NCI-H2081 (cell line): Measurements from ENCODE around the gene ST3GAL4.

Experiments
- DNase-seq, 2 experiments: peaks; one replicate each; lab custom pipeline; 2025; lab: John Stamatoyannopoulos, UW

The ST3GAL4 gene

DNA sequence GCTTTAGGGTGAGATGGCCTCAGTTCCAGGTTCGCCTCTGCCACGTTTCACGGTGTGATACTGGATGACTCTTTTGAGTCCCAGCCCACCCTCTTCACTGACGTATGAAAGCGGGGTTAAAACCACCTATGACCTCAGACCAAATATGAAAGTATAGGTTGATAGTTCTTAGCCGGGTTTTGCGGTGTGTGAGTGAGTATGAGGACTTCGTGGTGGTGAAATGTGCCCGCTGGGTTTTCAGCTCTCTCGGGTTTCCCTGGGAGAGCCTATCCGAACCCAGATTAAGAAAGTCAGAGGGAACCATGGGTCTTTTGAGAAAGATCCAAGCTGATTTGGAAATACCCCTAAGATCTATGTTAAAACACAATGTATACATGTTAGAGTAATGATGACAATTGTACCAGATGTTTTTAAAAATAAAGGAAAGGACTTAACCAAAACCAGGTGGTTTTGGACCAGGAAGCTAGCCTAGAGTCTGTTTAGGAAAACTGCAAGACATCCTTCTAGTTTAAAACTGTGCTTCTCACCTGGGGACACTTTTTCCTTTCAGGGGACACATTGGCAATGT lies 25.8 kb upstream of the ST3GAL4 start:
- DNase-seq: no peak

DNA sequence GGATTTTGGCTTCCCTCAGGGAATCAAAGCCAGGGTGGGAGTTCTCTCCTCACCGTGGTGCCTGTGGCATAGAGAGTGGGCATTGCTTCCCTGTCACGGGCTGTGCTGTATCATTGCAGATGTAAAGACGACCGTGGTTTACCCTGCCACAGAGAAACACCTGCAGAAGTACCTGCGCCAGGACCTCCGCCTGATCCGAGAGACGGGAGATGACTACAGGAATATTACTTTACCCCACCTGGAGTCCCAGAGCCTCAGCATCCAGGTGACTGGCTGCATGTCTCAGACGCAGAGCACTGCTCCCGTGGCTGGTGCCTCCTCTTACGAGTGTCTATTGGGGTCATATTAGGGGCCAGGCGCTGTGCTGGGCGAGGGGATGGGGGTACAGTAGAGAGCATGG lies 24.2 kb upstream of the ST3GAL4 start:
- no peak for DNase-seq

DNA sequence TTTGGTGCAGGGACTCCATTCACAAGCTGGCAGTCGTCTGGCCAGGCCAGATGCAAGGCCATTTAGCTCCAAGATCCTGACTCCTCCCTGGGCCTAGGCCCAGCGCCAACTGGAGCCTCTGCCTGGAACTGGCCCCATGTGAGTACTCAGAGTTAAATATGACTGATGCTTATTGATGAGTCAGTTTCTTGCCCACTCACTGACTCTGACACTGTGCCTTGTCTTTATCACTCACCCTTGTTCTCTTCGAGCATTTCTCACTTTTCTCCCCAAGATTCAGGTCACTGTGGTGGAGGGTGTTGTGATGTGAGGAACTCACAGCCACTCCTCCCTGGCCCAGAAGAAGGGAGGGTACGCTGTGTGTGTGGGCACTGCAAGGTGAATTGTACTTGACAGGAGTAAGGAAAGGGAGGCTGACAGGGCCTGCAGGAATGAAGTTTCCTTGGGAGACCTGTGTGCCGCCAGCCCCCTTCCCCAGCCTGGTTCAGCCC lies 23.2 kb upstream of the ST3GAL4 start:
- no peak for DNase-seq

DNA sequence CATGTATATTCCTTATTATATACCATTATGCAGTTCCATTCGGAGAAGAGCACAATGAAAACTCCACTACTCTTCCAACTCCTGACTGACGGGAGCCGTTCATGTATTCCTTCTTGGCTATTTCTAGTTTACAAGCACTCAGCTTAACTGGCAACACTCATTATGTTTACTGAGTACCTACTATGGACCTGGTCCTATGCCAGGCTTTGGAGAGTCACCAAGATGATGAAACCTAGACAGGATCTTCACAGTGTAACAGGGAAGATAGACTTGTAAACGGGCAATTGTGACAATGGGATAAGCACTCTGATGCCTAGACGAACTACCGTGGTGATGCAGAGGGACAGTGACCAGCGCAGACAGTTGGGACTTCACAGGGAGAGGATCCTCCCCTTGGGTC lies 22.3 kb upstream of the ST3GAL4 start:
- DNase-seq: no peak

DNA sequence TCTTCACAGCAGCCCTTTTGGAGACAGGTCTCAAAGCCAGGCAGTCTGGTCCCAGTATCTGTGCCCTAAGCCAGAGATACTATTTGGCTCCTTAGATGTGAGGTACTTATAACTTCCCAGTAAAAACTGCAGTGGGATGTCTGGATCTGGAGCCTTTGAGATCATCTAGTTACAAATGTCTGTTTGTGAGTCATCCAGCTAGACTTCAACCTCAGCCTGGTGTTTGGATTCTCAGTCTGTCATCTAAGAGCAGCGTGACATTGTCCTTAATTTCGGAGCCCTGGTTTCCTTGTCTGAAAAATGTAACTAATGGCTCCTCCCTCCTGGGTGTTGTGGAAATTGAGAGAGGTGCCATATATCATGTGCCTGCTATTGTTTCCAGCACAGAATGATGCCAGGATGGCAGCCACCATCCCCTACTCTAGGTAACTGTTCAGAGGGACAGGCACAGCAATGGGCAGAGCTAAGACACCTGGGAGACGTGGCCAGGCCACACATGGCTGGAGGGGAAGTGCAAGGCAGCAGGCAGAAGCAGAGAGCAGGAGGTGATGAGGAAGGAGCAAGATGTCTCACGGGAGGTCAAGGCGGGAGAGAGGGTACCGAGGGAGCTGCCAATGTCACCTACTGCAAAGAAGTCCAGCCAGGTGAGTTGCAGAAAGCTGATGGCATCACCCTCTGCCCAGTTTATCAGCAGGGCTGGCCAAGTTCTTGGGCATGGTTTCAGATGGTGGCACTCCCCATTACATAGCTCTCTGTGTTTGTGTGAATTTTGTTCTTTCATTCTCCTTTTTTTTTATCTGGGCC lies 20.6 kb upstream of the ST3GAL4 start:
- DNase-seq: no peak

DNA sequence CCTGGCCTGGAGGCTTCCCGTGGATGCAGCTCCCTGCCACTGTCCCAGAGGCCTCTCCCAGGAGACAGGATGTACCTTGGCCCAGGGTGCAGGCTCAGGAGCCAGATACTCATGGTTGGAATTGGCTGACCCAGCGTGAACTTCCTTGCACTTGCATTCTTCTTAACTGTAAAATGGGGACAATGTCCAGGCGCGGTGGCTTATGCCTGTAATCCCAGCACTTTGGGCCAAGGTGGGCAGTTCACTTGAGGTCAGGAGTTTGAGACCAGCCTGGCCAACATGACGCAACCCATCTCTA lies 20.1 kb upstream of the ST3GAL4 start:
- no peak for DNase-seq

DNA sequence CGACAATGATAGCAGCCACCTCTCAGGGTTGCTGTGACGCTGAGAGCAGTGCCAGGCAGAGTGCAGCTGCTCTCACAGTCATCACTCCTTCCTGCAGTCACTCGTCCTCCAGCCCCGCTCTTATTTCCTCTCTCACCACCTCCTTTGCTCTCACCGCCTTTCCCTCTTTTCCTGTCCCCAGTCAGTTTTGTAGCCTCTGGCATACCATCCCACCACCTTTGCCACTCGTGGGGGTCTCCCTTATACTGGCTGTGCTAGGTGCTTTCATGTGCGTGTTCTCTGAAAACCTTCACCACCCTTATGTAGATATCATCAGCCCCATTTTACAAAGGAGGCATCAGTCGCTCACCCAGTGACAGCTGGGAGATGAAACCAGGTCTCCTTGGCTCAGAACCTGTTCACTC lies 19.3 kb upstream of the ST3GAL4 start:
- no peak for DNase-seq

DNA sequence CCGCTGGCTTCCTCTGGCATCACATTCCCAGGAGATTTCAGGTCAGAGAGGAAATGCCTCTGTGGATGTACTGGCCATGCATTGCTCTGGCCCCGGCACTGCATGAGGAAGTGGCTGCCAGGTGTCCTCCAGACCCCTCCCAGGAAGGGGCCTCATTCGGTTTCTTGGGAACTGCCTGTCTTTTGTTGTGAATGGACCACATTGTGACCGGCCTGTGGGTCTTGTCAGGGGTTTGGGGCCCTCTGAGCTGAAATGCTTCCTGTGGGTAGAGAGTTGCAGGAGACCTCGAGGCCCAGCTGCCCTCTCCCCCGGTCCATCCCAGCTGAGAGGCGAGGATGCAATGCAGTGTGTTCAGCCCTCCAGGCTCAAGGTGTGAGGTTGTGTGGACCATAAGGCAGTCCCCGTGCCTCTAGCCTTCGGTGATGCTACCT lies 18.8 kb upstream of the ST3GAL4 start:
- no peak for DNase-seq

DNA sequence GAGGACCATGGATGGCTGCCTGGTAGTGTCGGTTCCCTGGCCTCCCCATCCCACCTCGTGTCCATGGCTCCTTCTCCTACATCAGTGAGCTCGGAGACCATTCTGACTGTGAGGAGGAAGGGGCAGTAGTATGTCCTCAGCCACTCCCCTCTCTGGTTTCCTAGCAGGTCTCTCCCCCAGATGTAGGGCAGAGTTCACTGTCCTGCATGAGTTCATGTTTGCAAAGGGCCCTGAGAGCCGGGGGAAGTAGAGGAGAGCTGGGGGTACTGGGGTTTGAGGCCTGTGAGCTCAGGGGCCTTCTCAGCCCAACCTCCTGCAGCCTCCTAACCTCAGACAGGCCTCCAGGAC lies 18.4 kb upstream of the ST3GAL4 start:
- DNase-seq: no peak

DNA sequence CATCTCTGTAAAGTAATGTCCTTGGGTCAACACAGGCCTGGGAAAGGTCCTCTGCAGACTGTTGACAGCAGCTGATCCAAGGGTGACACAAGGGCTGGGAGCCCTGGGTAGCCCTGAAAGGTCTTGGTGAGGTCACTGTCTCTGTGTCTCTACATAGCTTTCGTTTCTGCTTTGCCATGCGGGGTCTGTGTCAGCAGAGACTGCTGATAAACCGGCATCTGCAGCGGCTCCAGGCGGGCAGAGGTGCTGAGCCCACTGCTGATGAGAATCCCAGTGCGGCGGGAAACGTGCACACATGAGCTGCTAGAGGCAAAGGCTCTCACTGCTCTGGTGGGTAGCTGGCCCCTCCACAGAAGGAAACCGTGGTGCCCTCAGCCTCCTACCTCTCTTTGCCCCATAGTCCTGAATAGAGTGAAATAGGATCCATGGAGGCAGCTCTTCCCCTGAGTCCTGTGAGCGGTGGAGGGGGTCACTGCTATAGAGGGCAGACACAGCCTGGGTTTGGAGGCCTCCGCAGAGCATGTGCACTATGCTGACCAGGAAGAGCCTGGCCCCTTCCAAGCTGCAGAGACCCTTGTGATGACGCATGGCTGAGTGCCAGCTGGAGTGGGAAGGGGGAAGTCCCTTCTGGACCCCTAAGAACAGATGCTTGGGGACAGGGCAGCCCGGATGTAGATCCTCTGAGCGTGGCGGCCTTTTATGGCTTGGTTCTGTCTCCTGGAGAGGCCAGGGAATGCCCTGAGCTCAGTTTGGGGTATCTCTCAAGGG lies 17.8 kb upstream of the ST3GAL4 start:
- DNase-seq: no peak

DNA sequence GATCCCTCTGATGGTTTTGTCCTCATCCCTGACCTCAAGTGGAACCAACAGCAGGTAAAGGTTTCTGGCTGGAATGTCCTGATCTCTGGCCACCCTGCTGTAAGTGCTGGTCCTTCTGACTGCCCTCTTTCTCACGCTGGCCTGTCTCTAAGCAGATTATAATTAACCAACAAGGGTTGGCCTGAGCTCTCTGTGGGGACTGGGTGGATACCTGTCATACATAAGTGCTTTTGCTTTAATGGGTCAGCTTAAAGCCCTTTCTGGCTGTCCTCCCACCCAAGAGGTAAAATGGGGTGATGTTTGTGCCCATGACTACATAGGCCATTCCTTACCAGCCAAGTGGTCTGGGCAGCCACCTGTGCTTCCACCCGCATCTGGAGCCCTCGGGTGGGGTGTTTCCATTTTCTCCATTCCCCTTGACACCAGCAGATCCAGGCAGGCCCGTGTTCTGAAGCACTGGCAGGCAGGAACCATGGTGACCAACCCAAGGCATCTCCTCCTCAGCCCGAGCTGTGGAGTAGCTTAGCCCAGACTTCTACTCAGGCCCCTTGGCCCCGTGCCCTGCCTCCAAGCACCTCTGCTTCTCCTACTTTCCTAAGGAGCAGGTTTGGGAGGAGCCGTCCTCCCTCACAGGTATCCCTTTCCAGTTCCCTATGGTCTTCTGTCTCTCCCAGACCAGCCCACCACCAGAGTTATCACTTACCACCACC lies 17.0 kb upstream of the ST3GAL4 start:
- no peak for DNase-seq

DNA sequence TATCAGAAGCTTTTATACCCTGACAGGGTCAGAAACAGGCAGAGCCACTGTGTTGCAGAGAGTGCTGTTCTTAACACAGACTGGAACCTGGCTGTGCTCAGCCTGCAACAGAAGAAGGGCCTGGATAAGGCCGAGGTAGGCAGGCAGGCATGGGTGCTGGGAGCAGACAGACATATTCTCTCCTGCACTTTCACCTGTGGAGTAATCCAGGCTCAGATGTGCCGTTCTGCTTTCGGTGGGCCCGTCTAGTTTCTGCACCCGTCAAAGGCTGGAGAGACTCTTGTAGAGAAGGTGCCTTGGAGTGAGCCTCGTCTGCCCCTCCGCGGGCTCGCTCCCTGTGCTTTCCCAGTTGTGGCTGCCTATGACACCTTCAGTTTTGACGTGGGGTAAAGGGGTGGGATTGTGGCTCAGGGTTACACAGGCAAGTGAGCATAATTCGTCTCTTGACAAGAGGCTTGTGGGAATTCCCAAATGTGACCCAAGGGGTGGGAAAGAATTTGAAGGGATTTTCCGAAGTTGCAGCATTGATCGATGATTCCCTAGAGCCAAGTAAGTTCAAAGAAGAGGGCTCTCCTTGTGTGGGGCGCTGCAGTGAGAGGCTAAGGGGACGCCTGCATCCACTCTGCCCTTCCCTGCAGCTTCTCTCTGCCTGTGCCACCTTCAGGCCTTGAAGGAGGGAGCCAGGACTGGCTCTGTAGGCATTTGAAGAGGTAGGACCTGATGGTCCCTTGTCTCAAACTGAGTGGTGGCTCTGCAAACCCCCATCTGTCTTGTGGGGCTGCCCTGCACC lies 16.2 kb upstream of the ST3GAL4 start:
- DNase-seq: no peak

DNA sequence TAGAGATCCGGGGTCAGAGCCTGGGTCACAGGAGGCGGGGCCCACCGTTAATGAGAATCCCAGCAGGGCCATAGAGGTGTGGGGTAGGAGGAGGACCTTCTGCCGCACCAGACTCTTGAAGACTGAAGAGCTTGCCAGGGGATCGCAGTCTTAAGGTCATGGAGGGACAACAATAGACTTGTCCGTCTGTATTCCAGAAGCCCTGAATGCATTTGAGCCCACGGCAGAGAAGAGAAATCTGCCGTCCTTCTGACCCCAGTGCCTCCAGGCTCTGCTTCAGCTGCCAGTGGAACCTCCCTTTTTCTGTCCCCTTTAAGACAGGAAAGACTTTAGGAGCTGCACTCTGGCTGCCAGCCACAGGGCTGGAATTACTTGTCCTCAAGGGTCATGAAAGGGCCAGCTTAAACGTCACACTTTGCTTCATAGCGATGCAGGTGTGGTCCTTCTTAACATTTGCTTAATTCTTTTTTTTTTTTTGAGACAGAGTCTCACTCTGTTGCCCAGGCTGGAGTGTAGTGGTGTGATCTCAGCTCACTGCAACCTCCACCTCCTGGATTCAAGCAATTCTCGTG lies 15.5 kb upstream of the ST3GAL4 start:
- DNase-seq: no peak

DNA sequence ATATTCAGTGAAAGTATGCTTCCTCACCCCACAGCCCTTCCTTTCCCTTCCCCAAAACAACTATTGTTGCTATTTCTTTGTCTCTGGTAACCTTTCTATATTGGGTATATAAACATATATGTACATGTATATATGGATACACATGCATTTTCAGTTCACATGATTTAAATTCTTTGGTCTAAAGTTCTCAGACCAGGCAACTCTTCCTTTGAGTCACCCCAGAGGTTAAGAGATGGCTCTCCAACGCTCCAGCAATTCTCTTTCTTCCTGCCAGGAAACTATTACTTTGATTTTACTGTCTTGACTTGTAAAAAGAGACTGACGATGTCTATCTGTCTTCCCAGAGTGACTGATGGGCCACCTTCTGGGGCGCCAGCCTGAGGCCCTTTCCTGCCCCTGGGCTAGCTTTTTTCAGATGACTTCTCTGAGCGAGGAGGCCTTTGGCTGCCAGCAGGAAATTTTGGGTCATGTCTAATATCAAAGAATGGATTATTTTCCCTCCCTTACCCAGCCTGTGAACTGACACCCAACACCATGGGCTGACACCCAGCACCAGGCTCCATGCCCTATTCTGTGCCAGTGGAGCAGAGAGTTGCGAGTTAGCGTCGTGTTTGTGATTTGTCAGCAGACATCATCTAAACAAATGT lies 14.4 kb upstream of the ST3GAL4 start:
- DNase-seq: no peak

DNA sequence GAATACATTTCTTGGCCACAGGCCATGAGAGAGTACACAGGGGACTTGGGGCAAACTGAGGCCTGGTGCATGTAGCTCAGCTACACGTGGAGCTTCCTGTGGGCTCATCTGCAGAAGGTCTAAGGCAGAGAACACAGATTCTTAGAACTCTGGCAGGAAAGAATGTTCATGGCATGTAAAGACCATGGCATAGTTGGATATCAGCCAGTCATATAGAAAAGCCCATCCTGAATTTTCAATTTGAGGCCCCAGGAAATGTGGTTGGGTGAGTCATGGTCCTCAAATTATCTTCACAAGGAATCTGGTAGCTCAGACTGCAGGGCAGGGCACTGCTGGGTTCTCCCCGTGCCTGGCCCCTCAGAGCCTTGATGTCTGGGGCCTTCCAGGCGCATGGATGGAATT lies 13.7 kb upstream of the ST3GAL4 start:
- DNase-seq: no peak

DNA sequence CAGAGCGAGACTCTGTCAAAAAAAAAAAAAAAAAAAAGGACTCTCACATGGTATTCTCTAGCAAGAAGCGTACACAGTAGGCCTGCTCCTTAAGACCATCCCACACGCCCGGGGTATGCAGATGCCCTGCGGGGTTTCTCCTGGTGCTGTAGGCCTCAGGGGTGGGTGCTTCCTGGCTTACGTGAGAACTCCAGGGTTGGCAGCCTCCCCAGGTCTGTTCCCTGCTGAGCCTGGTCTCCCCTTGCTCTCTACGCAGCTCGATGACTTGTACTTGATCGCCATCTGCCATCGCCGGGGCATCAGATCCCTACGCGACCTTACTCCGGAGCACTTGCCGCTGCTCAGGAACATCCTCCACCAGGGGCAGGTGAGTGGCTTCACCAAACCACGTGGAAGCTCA lies 12.4 kb upstream of the ST3GAL4 start:
- DNase-seq: no peak

DNA sequence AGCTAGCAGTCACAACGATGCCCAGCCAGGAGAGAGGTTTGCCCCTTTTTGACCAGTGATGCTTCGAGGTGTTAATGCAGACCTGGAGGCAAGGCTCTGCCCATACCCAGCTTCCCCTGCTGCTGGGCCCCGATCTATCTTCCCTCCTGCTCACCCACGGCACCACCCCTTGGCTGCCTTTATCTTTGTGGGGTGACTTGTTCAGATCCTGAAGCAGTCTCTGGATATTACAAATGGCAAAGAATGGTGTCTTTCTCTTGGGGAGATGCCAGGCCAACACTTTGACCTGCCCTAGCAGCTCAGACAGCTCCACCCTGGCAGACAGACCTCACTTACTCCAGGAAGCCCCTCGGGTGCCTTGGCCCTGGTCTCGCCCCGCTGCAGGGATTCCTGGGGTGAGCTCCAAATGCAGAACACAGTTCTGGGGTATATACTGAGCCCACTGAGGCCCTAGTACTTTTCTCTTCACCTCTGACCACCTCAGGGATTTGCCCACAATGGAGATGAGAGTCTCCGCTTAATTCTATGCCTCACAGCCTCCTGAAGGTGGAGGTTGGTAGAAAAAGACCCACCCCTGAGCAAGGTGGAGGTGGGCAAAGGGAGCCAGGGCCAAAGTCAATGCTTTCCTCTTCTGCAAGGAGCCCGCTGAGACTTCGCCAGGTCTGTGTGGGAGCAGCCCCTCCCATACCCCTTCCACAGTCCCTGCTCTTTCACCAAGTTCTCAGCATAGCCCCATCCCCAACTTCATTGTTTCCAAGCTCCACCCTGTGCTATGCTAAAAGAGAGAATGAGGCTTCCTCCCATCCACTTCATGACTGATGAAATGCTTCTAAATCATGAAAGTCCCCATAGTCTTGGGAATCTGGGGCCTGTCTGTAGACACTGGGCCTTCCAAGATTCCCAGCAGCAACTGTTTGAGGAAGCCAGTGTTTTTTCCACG lies 11.1 kb upstream of the ST3GAL4 start:
- DNase-seq: no peak

DNA sequence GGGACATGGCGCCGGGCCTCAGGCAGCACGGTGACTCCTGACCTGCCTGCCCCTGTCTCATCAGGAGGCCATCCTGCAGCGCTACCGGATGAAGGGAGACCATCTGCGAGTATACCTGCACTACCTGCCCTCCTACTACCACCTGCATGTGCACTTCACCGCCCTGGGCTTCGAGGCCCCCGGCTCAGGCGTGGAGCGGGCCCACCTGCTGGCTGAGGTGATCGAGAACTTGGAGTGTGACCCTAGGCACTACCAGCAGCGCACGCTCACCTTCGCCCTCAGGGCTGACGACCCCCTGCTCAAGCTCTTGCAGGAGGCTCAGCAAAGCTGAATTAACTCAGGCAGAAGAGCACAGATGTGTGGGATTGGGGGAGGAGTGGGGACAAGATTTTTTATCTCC lies 10.2 kb upstream of the ST3GAL4 start:
- no peak for DNase-seq

DNA sequence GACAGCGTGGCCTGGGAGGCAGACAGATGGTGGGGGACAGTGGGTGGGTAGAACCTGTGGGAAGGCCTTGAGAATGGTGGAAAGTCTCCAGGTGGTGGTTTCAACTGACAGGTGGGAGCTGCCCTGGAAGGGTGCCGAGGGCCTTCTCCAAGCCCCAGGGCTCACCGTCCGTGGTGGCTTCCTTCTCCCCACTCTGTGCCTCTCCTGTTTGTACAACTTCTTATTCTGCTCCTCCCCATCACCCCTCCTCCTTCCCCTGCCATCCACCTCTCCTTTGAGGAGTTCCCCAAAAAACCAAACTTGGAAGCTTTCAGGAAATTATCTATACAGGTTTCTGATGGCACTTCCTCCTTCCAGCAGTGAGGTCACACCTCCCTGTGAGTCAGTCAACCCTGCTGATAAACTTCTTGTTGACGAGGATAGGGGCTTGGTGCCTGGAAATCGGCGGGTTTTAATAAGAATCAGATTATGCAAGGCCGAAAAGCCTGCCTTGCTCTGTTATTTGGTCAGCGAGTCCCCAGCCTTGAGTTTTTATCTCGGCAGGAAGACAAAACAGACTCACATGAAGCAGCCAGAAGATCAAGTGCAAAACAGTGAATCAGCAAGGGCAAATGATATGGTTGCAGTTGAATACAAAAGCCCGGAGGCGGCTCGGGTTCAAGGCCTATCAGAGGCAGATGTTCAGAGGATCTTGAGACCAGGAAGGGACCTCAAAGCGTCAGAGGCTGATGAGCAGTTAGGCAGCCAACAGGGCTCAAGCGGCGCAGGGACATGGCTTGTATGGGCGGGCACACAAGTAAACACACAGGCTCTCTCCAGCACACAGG lies 9.5 kb upstream of the ST3GAL4 start:
- DNase-seq: no peak
